ENCODE data around the gene VPS13A. TPM values are rescaled to one million over a fixed set of nuclear protein-coding genes. Genes with fewer than 3 reads are reported as not detected.

Gene VPS13A
- total RNA-seq, 1 donor from 2014 or later: 18.8 TPM

DNA sequence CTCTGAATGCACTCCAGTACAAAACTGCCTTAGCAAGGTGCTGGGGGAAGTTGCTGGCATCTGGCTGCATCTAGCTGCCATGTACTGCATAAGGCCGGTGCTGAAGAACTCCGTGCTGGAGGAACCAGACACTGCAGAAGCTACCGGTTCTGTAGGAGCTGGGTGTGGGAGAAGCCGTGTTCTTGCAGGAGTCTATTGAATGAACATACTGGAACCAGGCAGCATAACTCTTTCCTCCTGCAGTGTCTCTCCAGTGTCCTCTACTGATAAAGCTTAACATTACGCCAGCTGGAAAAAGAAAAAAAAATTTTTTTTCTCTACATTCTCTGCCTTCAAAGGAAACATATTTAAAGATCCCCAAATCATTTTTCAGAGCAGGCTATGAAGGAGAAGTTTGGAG is 38.5 kb downstream of the VPS13A start:
- no peak for DNase-seq (ENCODE audit: low spot score in 2 of 2)
- intact Hi-C loops (cut with DNase I): loop anchor here (2.0 kb wide), 1 partner anchor 39 kb away; the partner anchor contains the start of gene VPS13A
- TF ChIP-seq, protein P1, sequence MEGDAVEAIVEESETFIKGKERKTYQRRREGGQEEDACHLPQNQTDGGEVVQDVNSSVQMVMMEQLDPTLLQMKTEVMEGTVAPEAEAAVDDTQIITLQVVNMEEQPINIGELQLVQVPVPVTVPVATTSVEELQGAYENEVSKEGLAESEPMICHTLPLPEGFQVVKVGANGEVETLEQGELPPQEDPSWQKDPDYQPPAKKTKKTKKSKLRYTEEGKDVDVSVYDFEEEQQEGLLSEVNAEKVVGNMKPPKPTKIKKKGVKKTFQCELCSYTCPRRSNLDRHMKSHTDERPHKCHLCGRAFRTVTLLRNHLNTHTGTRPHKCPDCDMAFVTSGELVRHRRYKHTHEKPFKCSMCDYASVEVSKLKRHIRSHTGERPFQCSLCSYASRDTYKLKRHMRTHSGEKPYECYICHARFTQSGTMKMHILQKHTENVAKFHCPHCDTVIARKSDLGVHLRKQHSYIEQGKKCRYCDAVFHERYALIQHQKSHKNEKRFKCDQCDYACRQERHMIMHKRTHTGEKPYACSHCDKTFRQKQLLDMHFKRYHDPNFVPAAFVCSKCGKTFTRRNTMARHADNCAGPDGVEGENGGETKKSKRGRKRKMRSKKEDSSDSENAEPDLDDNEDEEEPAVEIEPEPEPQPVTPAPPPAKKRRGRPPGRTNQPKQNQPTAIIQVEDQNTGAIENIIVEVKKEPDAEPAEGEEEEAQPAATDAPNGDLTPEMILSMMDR (IDR thresholded peaks at IDR 0.05): no peak
- H3K4me1 ChIP-seq: peaks cover 0 to 3% of the 10 kb centered on the region in 2 donors
- H3K27me3 ChIP-seq: no peaks in the 10 kb centered on the region
- H3K4me3 ChIP-seq: no peak overlapping the region
- peaks cover 9 to 12% of the 10 kb centered on the region in 2 donors for H3K36me3 ChIP-seq
- H3K9me3 ChIP-seq: no peaks in the 10 kb centered on the region
- no peak overlapping the region for H3K27ac ChIP-seq

DNA sequence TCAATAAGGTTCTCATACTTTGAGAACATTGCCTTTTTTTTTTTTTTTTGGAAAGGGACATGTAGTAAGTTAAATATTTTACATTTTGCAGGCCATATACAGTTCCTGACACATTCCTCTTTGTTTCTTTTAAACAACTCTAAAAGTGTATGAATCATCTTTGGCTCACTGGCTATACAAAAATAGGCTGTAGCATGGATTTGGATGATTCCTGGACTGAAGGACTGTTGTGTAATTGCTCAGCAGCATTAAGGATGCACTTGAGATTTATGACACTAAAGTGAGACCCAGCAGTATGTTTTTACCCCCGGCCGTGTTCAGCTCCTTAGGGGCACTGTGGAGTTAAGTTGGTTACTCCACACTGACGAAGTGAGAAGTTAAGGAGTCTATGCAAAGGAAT is 41.3 kb downstream of the VPS13A start:
- no peak overlapping the region for H3K4me3 ChIP-seq
- intact Hi-C loops (cut with DNase I): no loop called here
- TF ChIP-seq, protein P1 (IDR thresholded peaks at IDR 0.05): no peak
- H3K36me3 ChIP-seq: peaks cover 10 to 11% of the 10 kb centered on the region in 2 donors
- peaks cover 0 to 3% of the 10 kb centered on the region in 2 donors for H3K4me1 ChIP-seq
- H3K27me3 ChIP-seq: no peaks in the 10 kb centered on the region
- DNase-seq (ENCODE audit: low spot score in 2 of 2): no peak
- H3K9me3 ChIP-seq: no peaks in the 10 kb centered on the region
- no peak overlapping the region for H3K27ac ChIP-seq

DNA sequence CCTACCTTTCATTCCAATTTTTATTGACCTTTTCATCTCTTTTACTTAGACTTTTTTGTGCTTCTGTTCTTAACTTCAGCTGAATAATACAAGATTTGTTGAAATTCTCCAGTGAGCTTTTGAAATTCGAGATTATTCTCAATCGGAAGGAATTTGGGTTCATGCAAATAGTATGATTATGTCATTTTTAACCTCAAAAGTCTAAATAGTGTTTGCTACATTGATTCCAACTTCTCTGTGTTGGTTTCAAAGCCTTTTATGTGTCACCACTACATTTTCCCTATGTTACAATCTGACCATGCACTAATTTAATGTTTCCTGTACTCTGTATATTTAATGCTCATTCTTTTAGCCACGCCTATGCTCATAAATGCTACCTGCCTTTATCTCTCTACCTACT is 44.1 kb downstream of the VPS13A start:
- peaks cover 0 to 17% of the 10 kb centered on the region in 2 donors for H3K36me3 ChIP-seq
- intact Hi-C loops (cut with DNase I): no loop called here
- no peak for DNase-seq (ENCODE audit: low spot score in 2 of 2)
- H3K4me3 ChIP-seq: no peak overlapping the region
- H3K9me3 ChIP-seq: no peaks in the 10 kb centered on the region
- TF ChIP-seq, protein P1 (IDR thresholded peaks at IDR 0.05): no peak
- no peak overlapping the region for H3K27ac ChIP-seq
- peaks cover 0 to 3% of the 10 kb centered on the region in 2 donors for H3K4me1 ChIP-seq
- H3K27me3 ChIP-seq: no peaks in the 10 kb centered on the region

DNA sequence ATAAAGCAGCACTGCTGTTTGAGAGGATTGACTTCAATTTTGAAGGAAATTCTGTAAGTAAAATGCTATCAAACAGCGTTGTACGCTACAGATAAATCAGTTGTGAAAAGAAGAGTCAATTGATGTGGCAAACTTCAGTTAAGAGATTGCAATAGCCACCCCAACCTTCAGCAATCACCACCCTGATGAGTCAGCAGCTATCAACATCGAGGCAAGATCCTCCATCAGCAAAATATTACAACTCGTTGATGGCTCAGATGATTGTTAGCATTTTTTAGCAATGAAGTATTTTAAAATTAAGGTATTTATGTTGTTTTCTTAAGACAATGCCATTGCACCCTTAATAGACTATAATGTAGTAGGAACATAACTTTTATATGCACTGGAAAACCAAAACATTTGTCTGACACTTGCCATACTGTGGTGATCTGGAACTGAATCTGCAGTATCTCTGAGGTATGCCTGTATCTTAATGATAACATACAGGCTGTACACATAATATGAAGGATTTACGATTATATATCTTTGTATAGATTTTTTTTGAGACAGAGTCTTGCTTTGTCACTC is 47.5 kb downstream of the VPS13A start:
- Histone ChIP-seq H3K9me3 (no peaks in the 10 kb centered on the region), H3K4me3 (no peak overlapping the region), H3K36me3 (peaks cover 21 to 44% of the 10 kb centered on the region in 2 donors), H3K4me1 (no peaks in the 10 kb centered on the region), H3K27me3 (no peaks in the 10 kb centered on the region), H3K27ac (no peak overlapping the region)
- no peak for DNase-seq (ENCODE audit: low spot score in 2 of 2)
- intact Hi-C loops (cut with DNase I): no loop called here
- TF ChIP-seq, protein P1 (IDR thresholded peaks at IDR 0.05): no peak

DNA sequence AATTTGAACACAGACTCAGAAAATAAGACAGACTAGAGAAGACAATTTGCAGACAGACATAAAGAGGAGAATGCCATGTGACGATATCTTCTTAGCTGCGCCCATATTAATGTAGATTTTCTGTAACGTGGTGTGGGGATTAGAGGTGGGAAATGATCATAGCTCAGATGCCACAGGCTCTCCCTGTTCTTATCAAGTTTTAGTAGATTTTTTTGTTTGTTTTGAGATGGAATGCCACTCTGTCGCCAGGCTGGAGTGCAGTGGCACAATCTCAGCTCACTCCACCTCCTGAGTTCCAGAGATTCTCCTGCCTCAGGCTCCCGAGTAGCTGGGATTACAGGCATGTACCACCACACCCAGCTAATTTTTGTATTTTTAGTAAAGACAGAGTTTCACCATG is 59.4 kb downstream of the VPS13A start:
- DNase-seq (ENCODE audit: low spot score in 2 of 2): no peak
- H3K36me3 ChIP-seq: peaks cover 0 to 12% of the 10 kb centered on the region in 2 donors
- no peaks in the 10 kb centered on the region for H3K27me3 ChIP-seq
- no peaks in the 10 kb centered on the region for H3K4me1 ChIP-seq
- H3K27ac ChIP-seq: no peak overlapping the region
- intact Hi-C loops (cut with DNase I): no loop called here
- no peak overlapping the region for H3K4me3 ChIP-seq
- no peaks in the 10 kb centered on the region for H3K9me3 ChIP-seq
- TF ChIP-seq, protein P1 (IDR thresholded peaks at IDR 0.05): no peak

DNA sequence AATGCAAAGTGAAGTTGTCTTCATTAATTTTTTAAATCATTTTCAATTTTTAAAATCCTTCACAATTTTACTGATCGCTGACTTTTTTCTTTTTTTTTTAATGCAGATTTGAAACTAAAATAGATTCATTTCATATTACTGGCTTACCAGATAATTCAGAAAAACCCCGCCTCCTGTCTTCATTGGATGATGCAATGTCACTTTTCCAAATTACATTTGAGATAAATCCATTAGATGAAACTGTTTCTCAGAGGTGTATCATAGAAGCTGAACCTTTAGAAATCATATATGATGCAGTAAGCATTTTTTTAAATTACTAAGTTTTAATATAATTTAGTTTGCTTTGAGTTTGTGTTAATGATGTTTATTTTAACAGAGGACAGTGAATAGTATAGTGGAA is 60.6 kb downstream of the VPS13A start:
- peaks cover 0 to 13% of the 10 kb centered on the region in 2 donors for H3K36me3 ChIP-seq
- H3K4me1 ChIP-seq: no peaks in the 10 kb centered on the region
- TF ChIP-seq, protein P1 (IDR thresholded peaks at IDR 0.05): no peak
- no peaks in the 10 kb centered on the region for H3K9me3 ChIP-seq
- no peaks in the 10 kb centered on the region for H3K27me3 ChIP-seq
- DNase-seq (ENCODE audit: low spot score in 2 of 2): no peak
- H3K4me3 ChIP-seq: no peak overlapping the region
- intact Hi-C loops (cut with DNase I): no loop called here
- H3K27ac ChIP-seq: no peak overlapping the region

All from ascending aorta (tissue), 2 donors.